Gastroesophageal sphincter (tissue), 3 donors: ENCODE measurements around the gene GOLGA6L10.

Source experiments
- EP300 ChIP-seq: sonication (generic); formaldehyde crosslinking; IDR thresholded peaks from one replicate; pipeline ENCODE4 v1.6.1; 2017; ENCODE audit warnings: antibody characterized with exemption, mild to moderate bottlenecking
- POLR2A ChIP-seq, 2 donors: fragments of 450-650 bp; IDR thresholded peaks; one replicate each; pipeline ENCODE4 v1.6.1; 2017; ENCODE audit warnings: antibody characterized with exemption in 2 of 2, mild to moderate bottlenecking in 2 of 2, moderate library complexity in 1 of 2
- POLR2AphosphoS5 ChIP-seq: sonication (generic); formaldehyde crosslinking; IDR thresholded peaks from one replicate; pipeline ENCODE4 v1.6.1; 2017; ENCODE audit warnings: antibody characterized with exemption
- TF ChIP-seq, protein P1 (sequence below), 4 experiments: fragments of 200-600 bp in 2 of 4; fragments of 450-650 bp in 2 of 4; sonication (generic) in 1 of 4; IDR thresholded peaks; one replicate each; pipeline ENCODE4 v1.5.1; 2017 to 2019; ENCODE audit warnings: antibody characterized with exemption in 4 of 4, mild to moderate bottlenecking in 2 of 4, moderate library complexity in 2 of 4

DNA sequence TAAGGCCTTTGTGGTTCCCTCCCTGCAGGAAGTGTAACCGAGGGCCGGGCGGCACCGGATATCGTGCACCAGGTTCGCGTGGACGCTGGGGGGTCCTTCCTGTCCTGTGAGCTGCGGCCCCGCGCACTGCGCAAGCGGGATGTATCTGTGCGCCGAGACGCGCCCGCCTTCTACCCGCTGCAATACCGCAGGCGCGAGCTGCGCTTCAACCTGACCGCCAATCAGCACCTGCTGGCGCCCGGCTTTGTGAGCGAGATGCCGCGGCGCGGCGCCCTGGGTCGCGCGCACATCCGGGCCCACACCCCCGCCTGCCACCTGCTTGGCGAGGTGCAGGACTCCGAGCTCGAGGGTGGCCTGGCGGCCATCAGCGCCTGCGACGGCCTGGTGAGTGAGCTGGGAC, 50.8 kb downstream of the GOLGA6L10 start:
- TF ChIP-seq, protein P1, sequence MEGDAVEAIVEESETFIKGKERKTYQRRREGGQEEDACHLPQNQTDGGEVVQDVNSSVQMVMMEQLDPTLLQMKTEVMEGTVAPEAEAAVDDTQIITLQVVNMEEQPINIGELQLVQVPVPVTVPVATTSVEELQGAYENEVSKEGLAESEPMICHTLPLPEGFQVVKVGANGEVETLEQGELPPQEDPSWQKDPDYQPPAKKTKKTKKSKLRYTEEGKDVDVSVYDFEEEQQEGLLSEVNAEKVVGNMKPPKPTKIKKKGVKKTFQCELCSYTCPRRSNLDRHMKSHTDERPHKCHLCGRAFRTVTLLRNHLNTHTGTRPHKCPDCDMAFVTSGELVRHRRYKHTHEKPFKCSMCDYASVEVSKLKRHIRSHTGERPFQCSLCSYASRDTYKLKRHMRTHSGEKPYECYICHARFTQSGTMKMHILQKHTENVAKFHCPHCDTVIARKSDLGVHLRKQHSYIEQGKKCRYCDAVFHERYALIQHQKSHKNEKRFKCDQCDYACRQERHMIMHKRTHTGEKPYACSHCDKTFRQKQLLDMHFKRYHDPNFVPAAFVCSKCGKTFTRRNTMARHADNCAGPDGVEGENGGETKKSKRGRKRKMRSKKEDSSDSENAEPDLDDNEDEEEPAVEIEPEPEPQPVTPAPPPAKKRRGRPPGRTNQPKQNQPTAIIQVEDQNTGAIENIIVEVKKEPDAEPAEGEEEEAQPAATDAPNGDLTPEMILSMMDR (IDR thresholded peaks at IDR 0.05): no peak
- no peak for TF ChIP-seq EP300
- TF ChIP-seq POLR2A (IDR thresholded peaks at IDR 0.05): no peak
- TF ChIP-seq POLR2AphosphoS5: no peak
